Stimulated activated CD4-positive, alpha-beta T cell treated with anti-CD3 and anti-CD28 coated beads, Interleukin-2, amount 100 ng/mL, for 24 hours (primary cell): ENCODE data around the gene ARHGAP10.
"Not testable (repeated sequence)": the region's sequence is repeated elsewhere in the genome, so short reads cannot be mapped to it uniquely, and the experiment has no call there.

Source experiments
- DNase-seq, 2 donors: peaks; one replicate each; pipeline ENCODE4 v3.0.0-alpha.2; 2020

Gene ARHGAP10

DNA sequence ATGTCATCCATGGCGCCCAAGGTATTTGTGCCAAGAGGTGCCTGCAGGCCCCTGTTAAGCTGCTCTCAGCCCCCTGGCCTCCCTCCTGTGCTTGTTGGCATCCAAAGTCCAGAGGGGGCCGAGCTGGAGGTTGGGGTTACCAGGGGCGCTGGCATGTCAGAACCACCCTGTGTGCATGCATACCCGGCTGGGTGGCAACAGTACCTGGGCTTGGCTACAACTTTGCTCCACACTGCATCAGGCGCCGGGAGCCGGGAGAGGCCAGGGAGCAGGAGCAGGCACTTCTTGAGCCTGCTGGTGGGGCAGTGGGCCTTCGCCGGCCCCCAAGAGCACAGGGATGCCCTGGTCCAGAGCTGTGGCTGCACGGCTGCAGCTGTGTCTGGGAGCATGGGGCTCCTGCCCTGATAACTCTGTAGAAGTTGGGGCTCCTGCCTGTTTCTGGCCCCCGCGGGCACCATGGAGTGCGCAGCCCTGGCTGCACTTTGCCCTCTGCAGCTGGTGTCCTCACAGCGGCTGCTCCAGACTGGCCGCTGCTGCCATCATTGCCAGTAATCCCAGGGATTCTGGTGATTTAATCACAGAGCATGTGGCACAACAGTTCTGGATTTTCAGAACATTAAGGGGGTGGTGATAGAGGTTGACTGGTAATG is 130.3 kb downstream of the ARHGAP10 start:
- DNase-seq, result no peak

DNA sequence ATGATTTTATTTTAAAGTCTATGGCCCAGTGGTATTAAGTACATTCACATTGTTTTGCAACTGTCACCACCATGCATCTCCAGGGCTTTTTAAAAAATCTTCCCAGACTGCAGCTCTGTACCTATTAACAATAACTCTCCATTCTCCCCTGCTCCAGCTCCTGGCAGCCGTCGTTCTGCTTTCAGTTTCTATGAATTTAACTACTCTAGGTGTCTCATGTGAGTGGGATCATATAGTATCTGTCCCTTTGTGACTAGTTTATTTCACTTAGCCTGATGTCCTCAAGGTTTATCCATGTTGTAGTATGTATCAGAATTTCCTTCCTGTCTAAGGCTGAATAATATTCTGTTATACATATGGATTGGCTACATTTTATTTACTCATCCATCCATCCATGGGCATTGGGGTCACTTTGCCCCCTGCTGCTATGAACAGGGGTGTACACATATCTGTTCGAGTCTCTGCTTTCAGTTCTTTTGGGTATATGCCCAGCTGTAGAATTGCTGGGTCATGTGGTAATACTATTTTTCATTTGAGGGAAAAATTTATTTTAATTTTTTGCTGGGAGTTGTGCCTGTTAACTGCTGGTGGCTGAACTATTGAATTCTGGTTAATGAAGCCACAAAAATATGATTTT is 131.3 kb downstream of the ARHGAP10 start:
- DNase-seq, result no peak

DNA sequence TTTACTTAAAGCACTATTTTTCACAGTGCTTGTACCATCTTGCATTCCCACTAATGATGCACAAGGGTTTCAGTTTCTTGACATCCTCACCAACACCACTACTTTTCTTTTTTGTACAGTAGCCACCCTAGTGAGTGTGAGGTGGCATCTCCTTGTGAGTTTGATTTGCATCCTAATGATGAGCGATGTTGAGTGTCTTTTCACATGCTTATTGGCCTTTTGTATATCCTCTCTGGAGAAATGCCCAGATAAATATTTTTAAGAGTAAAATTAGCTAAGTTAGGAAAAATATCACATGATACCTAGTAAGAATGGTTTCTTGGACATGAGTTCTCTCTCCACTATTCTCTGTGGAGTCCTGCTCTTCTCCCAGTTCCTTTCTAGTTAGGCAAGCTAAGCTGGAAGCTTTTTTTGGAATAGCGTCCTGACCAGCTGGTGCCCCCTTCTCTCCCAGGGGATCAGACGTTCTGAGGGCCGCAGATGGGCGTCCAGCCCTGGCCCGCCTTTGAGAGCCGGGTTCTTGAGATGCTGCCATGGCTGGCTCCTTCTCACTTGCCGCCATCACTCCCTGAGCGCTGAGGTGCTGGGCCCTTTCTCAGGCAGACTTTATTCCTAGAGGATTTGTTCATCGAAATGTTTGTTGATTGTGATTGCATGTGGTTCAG is 132.1 kb downstream of the ARHGAP10 start:
- DNase-seq, result no peak

DNA sequence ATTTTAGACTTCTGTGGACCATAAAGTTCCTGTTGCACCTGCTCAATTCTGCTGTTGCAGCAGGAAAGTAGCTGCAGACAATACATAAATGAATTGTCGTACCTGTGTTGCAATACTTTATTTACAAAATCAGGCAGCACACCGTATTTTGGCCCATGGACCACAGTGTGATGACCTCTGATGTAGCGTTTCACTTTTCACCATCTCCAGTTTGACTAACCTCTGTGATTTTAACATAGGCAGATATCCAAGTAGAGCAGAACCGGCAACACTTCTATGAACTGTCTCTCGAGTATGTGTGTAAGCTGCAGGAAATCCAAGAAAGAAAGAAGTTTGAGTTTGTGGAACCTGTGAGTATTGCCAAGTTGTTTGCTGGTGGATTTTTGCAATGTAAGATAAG is 132.7 kb downstream of the ARHGAP10 start:
- no peak for DNase-seq

DNA sequence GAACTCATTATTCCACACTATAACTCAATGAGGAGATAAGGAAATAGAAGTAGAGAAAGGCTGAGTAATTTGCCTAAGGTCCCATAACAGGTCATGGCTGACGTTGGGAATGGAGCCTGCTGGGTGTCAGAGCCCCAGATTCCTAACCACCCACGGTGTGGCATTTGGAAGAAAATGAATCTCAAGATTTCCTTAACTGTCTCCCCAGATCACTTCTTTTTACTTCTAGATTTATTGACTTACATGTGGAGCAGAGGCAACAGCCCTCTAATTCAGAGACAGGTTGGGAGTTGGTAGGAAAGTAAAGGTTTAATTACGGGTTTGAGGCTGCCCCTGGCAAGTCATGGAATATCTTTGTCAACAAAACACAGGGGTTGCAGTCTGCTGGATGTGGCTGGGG is 134.0 kb downstream of the ARHGAP10 start:
- DNase-seq, result no peak

DNA sequence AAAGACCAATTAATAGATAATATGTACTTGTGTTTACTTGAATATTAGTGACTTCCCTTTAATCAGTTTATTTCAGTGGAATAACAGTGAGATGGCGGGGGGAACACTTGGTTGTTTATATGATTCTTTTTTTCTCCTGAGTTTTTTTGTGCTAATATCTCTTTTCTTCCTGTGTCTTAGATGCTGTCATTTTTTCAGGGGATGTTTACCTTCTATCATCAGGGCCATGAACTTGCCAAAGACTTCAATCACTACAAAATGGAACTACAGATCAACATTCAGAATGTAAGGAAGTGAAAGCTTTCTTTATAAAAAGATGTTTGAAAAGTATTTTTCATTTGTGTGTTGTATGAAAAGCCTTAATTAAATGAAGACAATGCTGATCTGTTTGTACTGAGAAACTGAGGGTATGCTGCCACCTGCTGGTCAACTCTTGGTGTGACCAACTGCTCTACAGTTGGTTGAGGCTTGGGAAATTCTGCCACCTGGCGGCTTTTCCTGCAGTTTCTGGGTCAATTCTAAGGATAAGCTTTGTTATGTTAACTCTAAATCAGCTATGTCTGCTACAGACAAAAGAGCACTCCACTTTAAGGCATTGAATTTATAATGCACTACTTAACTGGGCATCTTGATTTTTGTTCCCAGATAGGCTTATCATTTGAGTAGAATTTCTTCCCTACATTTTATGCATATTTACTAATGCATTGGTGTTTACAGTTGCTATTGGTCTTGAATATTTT is 134.8 kb downstream of the ARHGAP10 start:
- peak; percentile 95 to 96 for DNase-seq

DNA sequence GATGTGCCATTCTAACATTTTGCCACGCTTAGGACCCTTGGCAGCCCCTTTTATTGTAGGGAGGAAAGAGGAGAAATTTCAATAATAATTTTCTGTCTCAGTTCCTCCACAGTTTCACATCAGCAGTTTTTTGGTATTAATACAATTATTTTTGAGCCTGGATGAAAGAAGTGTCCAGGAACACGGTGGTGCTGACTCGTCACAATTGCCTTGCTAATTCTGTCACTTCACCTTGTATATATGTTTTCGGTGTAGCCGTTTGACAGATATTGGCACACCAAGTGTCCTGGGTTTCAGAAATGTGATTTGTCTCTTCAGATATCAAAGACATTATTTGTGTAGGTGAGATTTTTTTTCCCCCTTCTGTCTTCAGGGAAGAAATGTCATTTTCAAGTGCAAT is 142.2 kb downstream of the ARHGAP10 start:
- DNase-seq, result no peak

DNA sequence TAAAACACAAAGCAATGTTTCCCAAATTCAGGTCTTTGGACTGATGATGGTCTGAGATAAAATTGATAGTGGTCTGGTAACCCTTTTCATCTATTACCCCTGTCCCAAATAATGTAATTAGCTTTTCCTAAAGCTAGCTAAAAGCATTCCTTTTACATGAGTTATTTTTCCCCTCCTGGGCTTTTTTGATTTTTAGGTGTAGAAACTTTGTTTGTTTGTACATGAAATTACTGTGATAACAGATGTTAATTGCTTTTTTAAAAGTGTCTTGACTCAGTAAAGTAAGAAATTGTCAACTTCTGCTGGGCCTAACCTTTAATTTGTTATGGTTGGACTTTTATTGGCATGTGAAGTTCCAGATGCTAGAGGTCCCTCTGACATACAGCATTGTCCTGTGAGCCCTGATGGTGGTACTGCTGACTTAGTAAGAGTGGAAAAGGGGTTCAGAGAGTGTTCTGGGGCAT is 145.5 kb downstream of the ARHGAP10 start:
- no peak for DNase-seq

DNA sequence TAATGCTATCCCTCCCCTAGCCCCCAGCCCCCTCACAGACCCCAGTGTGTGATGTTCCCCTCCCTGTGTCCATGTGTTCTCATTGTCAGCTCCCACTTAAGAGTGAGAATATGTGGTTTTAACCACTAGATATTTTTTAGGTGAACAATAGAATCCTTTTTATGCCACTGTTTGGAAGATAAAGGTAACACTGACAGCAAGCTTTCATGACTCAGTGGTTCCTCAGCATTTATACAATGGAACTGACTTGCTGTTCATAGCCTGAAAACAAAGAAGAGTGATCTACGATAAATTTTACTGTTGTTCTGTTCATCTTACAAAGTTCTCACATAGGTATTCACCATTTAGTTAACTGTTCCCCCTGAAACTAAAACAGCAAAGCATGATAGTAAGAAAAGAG is 147.8 kb downstream of the ARHGAP10 start:
- no peak for DNase-seq

DNA sequence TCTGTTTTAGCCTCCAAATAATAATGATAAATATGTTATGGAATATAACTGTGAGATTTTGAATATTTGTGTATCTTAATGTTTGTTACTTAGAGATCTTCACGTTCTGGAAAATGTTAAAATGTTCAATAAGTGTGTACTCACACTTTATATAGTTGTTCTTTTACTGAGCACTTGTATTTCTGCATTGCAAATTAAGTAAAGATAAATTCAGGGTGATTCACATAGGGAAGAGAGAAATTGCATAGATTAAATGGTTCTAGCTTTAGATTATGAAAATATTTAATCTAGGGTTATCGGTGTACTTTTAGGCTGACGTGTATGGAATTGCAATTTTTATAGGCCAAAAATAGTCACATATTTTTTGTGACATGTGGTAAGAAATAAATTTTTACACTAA is 148.6 kb downstream of the ARHGAP10 start:
- no peak for DNase-seq

DNA sequence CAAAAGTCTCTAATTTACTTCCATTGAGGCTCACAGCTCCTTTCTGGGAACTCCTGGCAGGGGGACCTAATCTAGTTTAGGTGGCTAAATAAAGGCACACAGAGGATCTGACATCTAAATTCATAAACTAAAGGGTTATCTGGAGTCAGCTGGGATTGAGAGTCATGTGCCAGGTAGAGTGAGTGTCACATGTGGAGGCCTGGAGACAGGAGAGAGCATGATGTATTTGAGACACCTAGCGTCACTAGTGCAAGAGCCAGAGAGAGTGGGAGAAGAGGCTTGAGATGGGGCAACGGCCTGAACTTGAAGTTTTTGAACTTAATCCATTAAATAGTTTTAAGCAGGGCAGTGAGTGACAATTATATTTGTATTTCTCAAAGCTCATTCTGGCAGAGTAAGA is 152.6 kb downstream of the ARHGAP10 start:
- DNase-seq, result no peak

DNA sequence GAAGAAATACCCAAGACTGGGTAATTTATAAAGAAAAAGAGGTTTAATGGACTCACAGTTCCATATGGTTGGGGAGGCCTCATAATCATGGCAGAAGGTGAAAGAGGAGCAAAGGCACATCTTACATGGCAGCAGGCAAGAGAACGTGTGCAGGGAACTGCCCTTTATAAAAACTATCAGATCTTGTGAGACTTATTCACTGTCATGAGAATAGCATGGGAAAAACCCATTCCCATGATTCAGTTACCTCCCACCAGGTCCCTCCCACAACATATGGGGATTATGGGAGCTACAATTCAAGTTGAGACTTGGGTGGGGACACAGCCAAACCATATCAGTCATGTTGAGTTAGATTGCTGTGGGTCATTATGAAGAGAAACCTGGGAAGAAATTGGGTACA is 153.3 kb downstream of the ARHGAP10 start:
- not testable (repeated sequence) for DNase-seq

DNA sequence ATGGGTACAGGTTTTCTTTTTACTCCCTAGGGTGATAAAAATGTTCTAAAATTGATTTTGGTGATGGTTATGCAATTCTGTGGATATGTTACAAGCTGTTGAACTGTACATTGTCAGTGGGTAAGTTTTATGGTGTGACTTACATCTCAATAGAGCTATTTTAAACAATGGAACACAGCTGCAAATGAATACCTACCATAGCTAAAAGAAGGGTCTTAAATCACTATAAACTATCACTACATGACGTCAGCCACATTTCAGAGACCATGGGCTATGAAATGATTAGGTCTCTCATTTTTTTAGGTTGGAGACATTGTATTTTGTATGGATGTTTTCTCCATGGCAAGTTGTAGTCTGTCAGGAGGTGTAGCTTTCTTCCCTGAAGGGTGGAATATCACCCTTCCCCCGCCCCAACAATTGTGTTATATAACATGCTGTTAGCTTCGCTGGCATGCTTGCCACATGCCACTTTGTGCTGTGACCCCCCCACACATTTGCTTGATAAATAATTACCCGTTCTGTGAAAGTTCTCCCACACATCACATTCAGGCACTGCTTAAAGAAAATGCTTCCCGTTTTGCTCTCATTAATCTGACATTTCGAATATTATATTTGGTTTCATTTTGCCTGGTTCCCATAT is 159.7 kb downstream of the ARHGAP10 start:
- no peak for DNase-seq

DNA sequence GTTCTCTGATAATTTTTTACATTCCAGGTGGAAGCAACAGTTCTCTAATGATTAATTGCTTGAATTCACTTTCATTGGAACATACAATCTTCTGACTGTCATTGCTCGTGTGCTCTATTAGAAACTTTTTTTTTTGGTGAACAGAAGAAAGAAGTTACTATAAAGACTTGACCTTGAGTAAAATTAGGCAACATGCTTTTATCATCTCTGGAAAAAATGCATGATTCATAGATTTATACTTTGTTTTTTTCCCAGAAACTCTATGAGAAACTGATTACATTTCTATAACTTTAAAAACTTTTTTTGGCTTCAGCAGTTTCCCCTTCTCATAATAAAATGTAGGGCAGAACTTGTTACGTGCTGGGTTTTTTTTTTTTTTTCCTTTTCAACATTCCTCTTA is 167.6 kb downstream of the ARHGAP10 start:
- no peak for DNase-seq

DNA sequence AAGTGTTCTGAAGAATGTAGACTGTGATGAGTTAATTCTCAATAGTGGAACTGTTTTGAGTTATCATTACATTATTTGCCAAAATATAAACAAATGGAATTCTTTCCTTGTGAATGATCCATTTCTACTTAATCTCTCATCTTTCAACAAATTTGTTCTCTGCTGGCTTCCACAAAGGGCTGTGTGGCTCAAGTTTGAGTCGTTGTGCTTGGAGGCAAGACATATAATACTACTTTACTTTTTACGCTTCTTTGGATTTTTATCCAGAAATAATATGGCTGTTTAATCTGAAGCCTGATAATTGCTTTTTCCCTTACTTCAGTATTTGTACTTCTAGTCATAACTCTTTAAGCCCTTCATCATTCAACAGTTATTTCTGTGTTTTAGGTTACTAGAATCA is 169.5 kb downstream of the ARHGAP10 start:
- DNase-seq, result no peak

DNA sequence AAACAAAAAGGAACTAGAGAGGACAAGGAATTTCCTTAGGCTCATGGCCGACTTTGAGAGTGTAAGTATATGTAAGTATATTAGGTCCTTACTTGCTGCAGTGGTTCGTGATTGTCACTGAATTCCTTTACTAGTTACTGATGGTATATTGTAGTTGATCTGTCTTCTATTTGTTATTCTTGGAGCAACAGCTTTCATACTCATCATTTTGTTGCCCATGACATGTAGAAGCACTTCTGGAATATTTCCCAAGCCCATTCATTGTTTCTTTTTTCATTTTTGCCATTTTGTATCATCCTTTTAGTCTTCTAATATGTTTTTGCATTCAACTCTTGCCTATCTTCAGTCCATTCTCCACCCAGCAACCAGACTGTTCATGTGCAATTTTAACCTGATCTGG is 170.0 kb downstream of the ARHGAP10 start:
- no peak for DNase-seq

DNA sequence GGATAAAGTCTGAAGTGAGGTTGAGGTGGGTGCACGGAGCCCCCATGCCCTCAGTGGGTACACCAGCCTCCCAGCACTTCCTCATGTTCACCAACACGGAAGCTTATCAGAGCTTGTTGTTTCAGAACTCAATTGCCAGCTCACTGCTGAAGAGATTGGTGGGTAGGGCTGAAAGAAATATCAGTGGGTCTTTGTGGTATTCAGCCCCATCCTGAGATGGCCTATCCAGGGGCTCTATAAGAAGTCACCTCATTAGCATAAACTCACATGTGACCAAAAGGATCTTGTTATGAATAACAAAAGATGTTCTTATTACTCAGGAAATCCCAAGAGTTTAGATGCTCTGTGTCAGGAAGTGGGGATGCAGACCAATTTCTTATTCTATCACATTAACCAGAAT is 177.3 kb downstream of the ARHGAP10 start:
- no peak for DNase-seq

DNA sequence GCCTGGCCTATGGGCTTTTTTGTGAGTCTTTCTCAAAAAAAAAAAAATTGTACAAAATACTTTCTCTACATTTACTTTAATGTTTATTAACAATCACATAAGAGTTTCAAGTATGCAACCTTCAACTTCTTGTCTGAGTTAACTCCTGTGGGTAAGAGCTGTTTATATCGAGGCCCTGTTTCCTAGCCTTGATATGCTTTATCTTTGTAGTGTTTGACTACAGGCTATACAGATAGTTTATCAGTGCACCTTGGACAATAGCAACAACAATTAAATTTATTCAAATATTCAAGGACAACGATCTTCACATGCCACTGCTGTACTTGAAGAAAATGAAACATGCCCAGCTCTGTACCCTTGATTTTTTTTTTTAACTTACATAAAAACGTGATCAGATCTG is 178.4 kb downstream of the ARHGAP10 start:
- no peak for DNase-seq

DNA sequence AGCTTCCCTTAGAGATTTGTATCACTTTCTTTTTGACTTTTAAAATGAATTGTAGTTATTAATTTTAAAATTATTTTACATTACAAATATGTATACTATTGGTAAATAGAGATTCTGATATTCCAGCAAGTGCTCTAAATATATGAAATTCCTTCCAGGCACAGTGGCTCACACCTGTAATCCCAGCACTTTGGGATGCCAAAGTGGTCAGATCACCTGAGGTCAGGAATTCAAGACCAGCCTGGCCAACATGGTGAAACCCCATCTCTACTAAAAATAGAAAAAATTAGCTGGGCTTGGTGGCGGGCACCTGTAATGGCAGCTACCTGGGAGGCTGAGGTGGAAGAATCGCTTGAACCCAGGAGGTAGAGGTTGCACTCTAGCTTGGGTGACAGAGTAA is 180.2 kb downstream of the ARHGAP10 start:
- DNase-seq, result not testable (repeated sequence)

DNA sequence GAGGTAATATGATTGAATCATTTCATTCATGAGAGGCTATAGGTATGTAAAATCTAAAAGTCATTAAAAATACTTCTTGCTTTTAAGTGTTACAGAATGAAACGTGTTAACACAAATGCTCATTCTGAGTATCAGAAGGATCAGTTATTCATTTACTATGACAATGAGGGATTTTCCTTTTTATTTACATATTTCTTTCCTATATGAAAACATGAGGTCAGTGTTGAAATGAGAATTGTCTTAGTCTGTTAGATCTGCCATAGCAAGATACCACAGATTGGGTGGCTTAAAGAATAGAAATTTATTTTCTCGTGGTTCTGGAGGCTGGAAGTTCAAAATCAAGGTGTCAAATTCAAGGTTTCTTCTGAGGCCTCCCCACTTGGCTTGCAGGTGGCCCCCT is 181.2 kb downstream of the ARHGAP10 start:
- DNase-seq, result no peak

DNA sequence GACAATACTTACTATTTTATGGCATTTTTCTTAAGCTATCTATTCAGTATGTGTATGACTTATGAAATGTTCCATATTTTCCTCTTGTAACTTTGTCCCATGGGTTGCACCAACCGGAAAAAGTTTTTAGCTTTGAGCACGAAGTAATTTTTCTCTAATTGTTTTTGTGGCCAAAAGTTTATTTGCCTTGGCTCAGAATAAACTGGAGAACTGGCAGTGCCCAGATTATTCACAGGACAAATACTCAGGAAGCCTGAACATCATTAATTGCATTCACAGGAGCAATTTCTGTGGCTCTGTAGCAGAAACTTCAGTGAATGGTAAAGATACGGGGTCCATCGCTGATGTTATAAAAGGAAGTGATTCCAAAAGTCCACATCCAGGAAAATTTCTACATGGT is 184.5 kb downstream of the ARHGAP10 start:
- DNase-seq, result no peak

DNA sequence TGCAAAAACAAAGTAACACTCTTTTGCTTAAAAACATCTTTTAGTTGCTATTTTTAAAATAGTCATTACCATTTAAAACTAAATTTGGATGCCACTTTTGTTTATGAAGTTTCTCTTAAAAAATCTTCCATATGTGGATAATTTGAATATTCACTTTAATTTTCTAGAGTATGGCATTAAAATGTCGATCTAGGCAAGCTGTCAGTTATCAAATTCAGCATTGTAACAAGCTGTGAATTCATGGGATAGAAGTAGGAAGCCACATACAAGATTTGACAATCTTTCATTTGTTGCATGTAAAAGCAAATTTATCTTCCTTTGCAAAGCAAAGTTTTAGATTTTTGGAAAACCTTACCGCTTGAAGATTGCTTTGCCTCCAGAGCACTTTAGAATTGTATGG is 191.5 kb downstream of the ARHGAP10 start:
- no peak for DNase-seq

DNA sequence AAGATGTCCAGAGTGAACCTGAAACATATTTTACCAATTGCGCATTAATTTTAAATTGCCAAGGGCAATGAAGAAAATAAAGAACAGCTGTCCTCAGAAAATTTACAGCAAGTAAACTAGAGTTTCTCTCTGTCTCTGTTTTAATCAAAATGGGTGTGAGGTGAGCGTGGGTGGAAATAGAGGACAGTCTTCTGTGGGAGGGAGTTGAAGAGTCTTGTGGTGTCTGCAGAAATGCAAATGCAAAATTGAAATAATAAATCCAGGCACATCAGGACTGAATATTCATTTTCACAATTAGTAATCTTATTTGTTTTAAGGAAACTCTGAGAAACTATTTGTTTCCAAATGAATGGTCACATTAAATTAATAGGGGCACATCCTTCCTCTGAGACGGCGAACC is 192.0 kb downstream of the ARHGAP10 start:
- no peak for DNase-seq
